ENCODE measurements around the gene EDA. TPM values are rescaled to one million over a fixed set of nuclear protein-coding genes. Genes with fewer than 3 reads are reported as not detected.
A peak's percentile ranks its signal among the peaks of the same experiment; 100 is the strongest.

The EDA gene
- total and polyA plus RNA-seq, 2 of the 13 experiments (the other 11 are each of a cell fraction or from before 2014, with no cell fraction given) = 8.8 to 11.2 TPM

GRCh38 chrX:69959712-69960111 is 343.8 kb downstream of the EDA start:
- ChIA-PET POLR2A (no interaction called here), CTCF (ENCODE audit: low intra/inter-chr PET ratio, low total read pairs) (no interaction called here)
- no peak for DNase-seq (ENCODE audit: low spot score)
- Histone ChIP-seq H3K4me3 (replicated peaks in 1 of 3; ENCODE audit: insufficient read depth in 1 of 3, low read depth in 2 of 3, low read length in 3 of 3) (no peak overlapping the region), H3K79me2 (ENCODE audit: insufficient read depth, low read length) (no peaks in the 10 kb centered on the region), H2AFZ (ENCODE audit: low read length) (no peak overlapping the region), H3K36me3 (replicated peaks in 1 of 2; ENCODE audit: control insufficient read depth in 1 of 2, insufficient read depth in 2 of 2, low read length in 2 of 2) (no peaks in the 10 kb centered on the region), H4K20me1 (ENCODE audit: insufficient read depth, low read length) (no peaks in the 10 kb centered on the region), H3K27me3 (ENCODE audit: control insufficient read depth in 1 of 2, insufficient read depth in 2 of 2, low read length in 2 of 2) (no peaks in the 10 kb centered on the region), H3K9me3 (ENCODE audit: low read length) (no peaks in the 10 kb centered on the region), H3K4me1 (ENCODE audit: insufficient read depth, low read length) (no peaks in the 10 kb centered on the region), H3K9ac (ENCODE audit: insufficient read depth, low read depth, low read length) (no peak overlapping the region), H3K4me2 (ENCODE audit: low read depth, low read length) (no peak overlapping the region), H3K27ac (ENCODE audit: extremely low read length, insufficient read depth, low read length) (no peak overlapping the region)
- in situ Hi-C loops (cut with HindIII; ENCODE audit: extremely low pct_ligation_motif_present, low pct_unique_long_range_greater_than_20kb) (no loop called here), intact Hi-C loops (cut with micrococcal nuclease; ENCODE audit: unreplicated experiment) (no loop called here)
- TF ChIP-seq ZNF264 (CRISPR knock-in tag; IDR thresholded peaks at IDR 0.05) (no peak), ZNF253 (CRISPR knock-in tag; IDR thresholded peaks at IDR 0.05; ENCODE audit: borderline replicate concordance) (no peak), ZFYVE20 (CRISPR knock-in tag; IDR thresholded peaks at IDR 0.05; ENCODE audit: borderline replicate concordance, low read depth) (no peak), MED1 (CRISPR knock-in tag; IDR thresholded peaks at IDR 0.05) (no peak), ZNF850 (CRISPR knock-in tag; conservative IDR thresholded peaks at IDR 0.05) (no peak), IRX3 (CRISPR knock-in tag; IDR thresholded peaks at IDR 0.05; ENCODE audit: borderline replicate concordance, low read depth) (no peak)
- BruUV-seq (replicated peaks) = TSS peak; percentile 31
- FAIRE-seq = no peak
- no peak for ATAC-seq

- FAIRE-seq = no peak
- H3K9me3 ChIP-seq (ENCODE audit: low read length) = no peaks in the 10 kb centered on the region
- 82% methylated on average over 4 of the region's 4 CpGs for WGBS (ENCODE audit: low lambda C conversion rate)
- TF ChIP-seq YEATS4 (CRISPR knock-in tag; IDR thresholded peaks at IDR 0.05; ENCODE audit: borderline replicate concordance) (no peak), SRSF4 (IDR thresholded peaks at IDR 0.05; ENCODE audit: low read depth, low read length, poor library complexity, severe bottlenecking) (no peak), ZNF639 (CRISPR knock-in tag; conservative IDR thresholded peaks at IDR 0.05) (no peak), ZNF530 (CRISPR knock-in tag; IDR thresholded peaks at IDR 0.05; ENCODE audit: low read depth) (no peak), ZNF772 (CRISPR knock-in tag; IDR thresholded peaks at IDR 0.05) (no peak), ATF1 (CRISPR knock-in tag; IDR thresholded peaks at IDR 0.05) (no peak), ZNF577 (CRISPR knock-in tag; IDR thresholded peaks at IDR 0.05; ENCODE audit: borderline replicate concordance, low read depth) (no peak), KAT2B (IDR thresholded peaks at IDR 0.05; ENCODE audit: borderline replicate concordance, low read depth, low read length) (no peak), ATF7 (IDR thresholded peaks at IDR 0.05) (no peak), ATF7 (CRISPR knock-in tag; IDR thresholded peaks at IDR 0.05) (no peak), SALL2 (CRISPR knock-in tag; IDR thresholded peaks at IDR 0.05) (no peak), PHF5A (CRISPR knock-in tag; IDR thresholded peaks at IDR 0.05; ENCODE audit: low read depth, unreplicated experiment) (no peak)
Observed at GRCh38 chrX:69961365-69962072, 345.6 kb downstream of the EDA start.

More at GRCh38 chrX:69961365-69962072, 345.6 kb downstream of the EDA start:
- DNase-seq (ENCODE audit: low spot score) = no peak
- Histone ChIP-seq H3K4me2 (ENCODE audit: low read depth, low read length) (no peak overlapping the region), H3K4me3 (replicated peaks in 1 of 3; ENCODE audit: insufficient read depth in 1 of 3, low read depth in 2 of 3, low read length in 3 of 3) (no peak overlapping the region), H2AFZ (ENCODE audit: low read length) (no peak overlapping the region), H3K27me3 (ENCODE audit: control insufficient read depth in 1 of 2, insufficient read depth in 2 of 2, low read length in 2 of 2) (no peaks in the 10 kb centered on the region), H3K9ac (ENCODE audit: insufficient read depth, low read depth, low read length) (no peak overlapping the region), H4K20me1 (ENCODE audit: insufficient read depth, low read length) (no peaks in the 10 kb centered on the region), H3K4me1 (ENCODE audit: insufficient read depth, low read length) (no peaks in the 10 kb centered on the region), H3K36me3 (replicated peaks in 1 of 2; ENCODE audit: control insufficient read depth in 1 of 2, insufficient read depth in 2 of 2, low read length in 2 of 2) (no peaks in the 10 kb centered on the region), H3K79me2 (ENCODE audit: insufficient read depth, low read length) (no peaks in the 10 kb centered on the region), H3K27ac (ENCODE audit: extremely low read length, insufficient read depth, low read length) (no peak overlapping the region)
- in situ Hi-C loops (cut with HindIII; ENCODE audit: extremely low pct_ligation_motif_present, low pct_unique_long_range_greater_than_20kb) = no loop called here
- intact Hi-C loops (cut with micrococcal nuclease; ENCODE audit: unreplicated experiment) = no loop called here
- ChIA-PET POLR2A (no interaction called here), CTCF (ENCODE audit: low intra/inter-chr PET ratio, low total read pairs) (no interaction called here)
- ATAC-seq = no peak
- no TSS peak for BruUV-seq (replicated peaks)
